Measurements from ENCODE around the gene STK35. TPM values are rescaled to one million over a fixed set of nuclear protein-coding genes. Genes with fewer than 3 reads are reported as not detected.

Gene STK35
- total and polyA plus RNA-seq, 2 donors (not counting 3 experiments of a cell fraction or from before 2014, with no cell fraction given): 10.2 to 17.5 TPM

DNA sequence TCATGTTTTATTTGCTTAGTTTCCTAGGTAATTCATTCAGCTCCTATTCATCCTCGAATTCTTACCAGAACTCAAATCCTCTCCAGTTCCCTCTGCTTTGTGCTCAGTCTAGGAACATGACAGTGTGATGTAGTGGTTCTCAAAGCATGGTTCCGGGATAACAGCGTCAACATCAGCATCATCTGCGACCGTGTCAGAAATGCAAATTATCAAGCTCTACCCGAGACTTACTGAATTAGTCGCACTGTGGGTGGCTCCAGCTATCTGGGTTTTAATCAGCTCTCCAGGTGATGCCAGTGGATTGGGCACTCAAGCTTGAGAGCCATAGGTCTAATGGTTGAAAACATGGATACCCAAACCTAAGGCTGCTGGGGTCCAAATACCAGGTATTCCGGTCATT lies 7.7 kb upstream of the STK35 start:
- TF ChIP-seq, protein P1, sequence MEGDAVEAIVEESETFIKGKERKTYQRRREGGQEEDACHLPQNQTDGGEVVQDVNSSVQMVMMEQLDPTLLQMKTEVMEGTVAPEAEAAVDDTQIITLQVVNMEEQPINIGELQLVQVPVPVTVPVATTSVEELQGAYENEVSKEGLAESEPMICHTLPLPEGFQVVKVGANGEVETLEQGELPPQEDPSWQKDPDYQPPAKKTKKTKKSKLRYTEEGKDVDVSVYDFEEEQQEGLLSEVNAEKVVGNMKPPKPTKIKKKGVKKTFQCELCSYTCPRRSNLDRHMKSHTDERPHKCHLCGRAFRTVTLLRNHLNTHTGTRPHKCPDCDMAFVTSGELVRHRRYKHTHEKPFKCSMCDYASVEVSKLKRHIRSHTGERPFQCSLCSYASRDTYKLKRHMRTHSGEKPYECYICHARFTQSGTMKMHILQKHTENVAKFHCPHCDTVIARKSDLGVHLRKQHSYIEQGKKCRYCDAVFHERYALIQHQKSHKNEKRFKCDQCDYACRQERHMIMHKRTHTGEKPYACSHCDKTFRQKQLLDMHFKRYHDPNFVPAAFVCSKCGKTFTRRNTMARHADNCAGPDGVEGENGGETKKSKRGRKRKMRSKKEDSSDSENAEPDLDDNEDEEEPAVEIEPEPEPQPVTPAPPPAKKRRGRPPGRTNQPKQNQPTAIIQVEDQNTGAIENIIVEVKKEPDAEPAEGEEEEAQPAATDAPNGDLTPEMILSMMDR (IDR thresholded peaks at IDR 0.05; ENCODE audit: extremely low read depth in 1 of 2, insufficient read depth in 1 of 2, low read depth in 1 of 2, low read length in 2 of 2): no peak
- no peak for TF ChIP-seq POLR2A (IDR thresholded peaks at IDR 0.05; ENCODE audit: low read depth, low read length)
- no peak for TF ChIP-seq MYC (IDR thresholded peaks at IDR 0.05; ENCODE audit: low read depth, low read length)
- TF ChIP-seq FOS (IDR thresholded peaks at IDR 0.05; ENCODE audit: borderline replicate concordance, insufficient read depth, low read length): no peak
- no peak for TF ChIP-seq JUN (IDR thresholded peaks at IDR 0.05; ENCODE audit: borderline replicate concordance, insufficient read depth, insufficient read length, low read depth)
- no peak for TF ChIP-seq GATA2 (IDR thresholded peaks at IDR 0.05; ENCODE audit: insufficient read depth, insufficient read length, low read depth, low read length)
- TF ChIP-seq, protein P2, sequence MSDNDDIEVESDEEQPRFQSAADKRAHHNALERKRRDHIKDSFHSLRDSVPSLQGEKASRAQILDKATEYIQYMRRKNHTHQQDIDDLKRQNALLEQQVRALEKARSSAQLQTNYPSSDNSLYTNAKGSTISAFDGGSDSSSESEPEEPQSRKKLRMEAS (IDR thresholded peaks at IDR 0.05; ENCODE audit: insufficient read depth, insufficient read length): no peak
- no peak for TF ChIP-seq POLR2AphosphoS5 (IDR thresholded peaks at IDR 0.05; ENCODE audit: insufficient read depth, low read depth, low read length)
- no peak for TF ChIP-seq EZH2 (IDR thresholded peaks at IDR 0.05; ENCODE audit: borderline replicate concordance, low read depth, low read length, severe bottlenecking)
- CTCF ChIA-PET: interaction anchor here (0.8 to 3.0 kb wide), 17 partner anchors 10 to 329 kb away, joined by 3 to 12 read pairs (median 4); no protein-coding TSS in a partner anchor
- H3K9me1 ChIP-seq (replicated peaks; ENCODE audit: control insufficient read depth, extremely low read depth, insufficient read depth, low read length): no peaks in the 10 kb centered on the region
- no peaks in the 10 kb centered on the region for H4K20me1 ChIP-seq (replicated peaks; ENCODE audit: control insufficient read depth, extremely low read depth, insufficient read depth, low read length)
- FAIRE-seq (no peak), DNase-seq (ENCODE audit: low read depth, low spot score) (no peak)
- H3K79me2 ChIP-seq (ENCODE audit: control insufficient read depth, insufficient read depth, low read length): no peaks in the 10 kb centered on the region
- no peak overlapping the region for H3K9ac ChIP-seq (replicated peaks; ENCODE audit: extremely low read depth, insufficient read depth, low read length)
- H3K4me1 ChIP-seq (ENCODE audit: control insufficient read depth, extremely low read depth, insufficient read depth, low read length): no peaks in the 10 kb centered on the region
- H3K36me3 ChIP-seq (ENCODE audit: control insufficient read depth in 2 of 2, extremely low read depth in 1 of 2, insufficient read depth in 2 of 2, low read length in 2 of 2): no peaks in the 10 kb centered on the region
- POLR2A ChIA-PET: no interaction called here
- H2AFZ ChIP-seq (ENCODE audit: low read depth, low read length): no peak overlapping the region
- H3K27me3 ChIP-seq (ENCODE audit: control insufficient read depth in 2 of 2, insufficient read depth in 2 of 2, low read length in 2 of 2): peaks cover 11 to 13% of the 10 kb centered on the region in 2 experiments
- H3K27ac ChIP-seq (ENCODE audit: insufficient read depth, low read depth, low read length): no peak overlapping the region
- intact Hi-C loops (cut with micrococcal nuclease) (no loop called here), dilution Hi-C loops (cut with MboI; ENCODE audit: extremely low pct_ligation_motif_present, low sequenced_read_pairs) (no loop called here)
- no TSS peak for BruUV-seq (replicated peaks)
- no peak overlapping the region for H3K4me2 ChIP-seq (ENCODE audit: insufficient read depth, low read length)
- H3K4me3 ChIP-seq (replicated peaks in 1 of 3; ENCODE audit: insufficient read depth in 1 of 3, low read depth in 1 of 3, low read length in 3 of 3): no peak overlapping the region
- no peaks in the 10 kb centered on the region for H3K9me3 ChIP-seq (replicated peaks; ENCODE audit: control insufficient read depth, insufficient read depth, low read length)

Measured in endothelial cell of umbilical vein (primary cell).